Left hindlimb (tissue), 1 donor: ENCODE results near the gene NAV2.
"Not testable (repeated sequence)": the region's sequence is repeated elsewhere in the genome, so short reads cannot be mapped to it uniquely, and the experiment has no call there.

ENCODE experiments used
- DNase-seq: peaks from one replicate; pipeline ENCODE4 v3.0.0-alpha.2; 2018

The NAV2 gene

GRCh38 chr11:20067665-20068064 lies 355.0 kb downstream of the NAV2 start:
- DNase-seq: no peak

- no peak for DNase-seq
Measured at GRCh38 chr11:20068691-20069090, 356.1 kb downstream of the NAV2 start.

GRCh38 chr11:20070459-20070858 lies 357.8 kb downstream of the NAV2 start:
- no peak for DNase-seq

GRCh38 chr11:20075627-20076026 lies 363.0 kb downstream of the NAV2 start:
- DNase-seq: no peak

- DNase-seq: no peak
Measured at GRCh38 chr11:20078846-20079245, 366.2 kb downstream of the NAV2 start.

GRCh38 chr11:20080032-20080685 lies 367.5 kb downstream of the NAV2 start:
- DNase-seq: no peak

- no peak for DNase-seq
Measured at GRCh38 chr11:20081336-20081735, 368.7 kb downstream of the NAV2 start.

- DNase-seq: not testable (repeated sequence)
Measured at GRCh38 chr11:20083877-20084276, 371.2 kb downstream of the NAV2 start.

- DNase-seq: no peak
Measured at GRCh38 chr11:20084921-20085814, 372.5 kb downstream of the NAV2 start.

- no peak for DNase-seq
Measured at GRCh38 chr11:20085918-20086317, 373.3 kb downstream of the NAV2 start.

GRCh38 chr11:20087118-20087521 lies 374.5 kb downstream of the NAV2 start:
- DNase-seq: peak; percentile 50

- no peak for DNase-seq
Measured at GRCh38 chr11:20088397-20089225, 376.0 kb downstream of the NAV2 start.

- no peak for DNase-seq
Measured at GRCh38 chr11:20089367-20089766, 376.7 kb downstream of the NAV2 start.

- no peak for DNase-seq
Measured at GRCh38 chr11:20089796-20090653, 377.4 kb downstream of the NAV2 start.

GRCh38 chr11:20090654-20091374 lies 378.2 kb downstream of the NAV2 start:
- DNase-seq: no peak

- DNase-seq: no peak
Measured at GRCh38 chr11:20093775-20094174, 381.1 kb downstream of the NAV2 start.

GRCh38 chr11:20095189-20095588 lies 382.6 kb downstream of the NAV2 start:
- no peak for DNase-seq

GRCh38 chr11:20097319-20098221 lies 384.9 kb downstream of the NAV2 start:
- no peak for DNase-seq

GRCh38 chr11:20099527-20099926 lies 386.9 kb downstream of the NAV2 start:
- DNase-seq: no peak

GRCh38 chr11:20102397-20102796 lies 389.8 kb downstream of the NAV2 start:
- DNase-seq: no peak

- DNase-seq: no peak
Measured at GRCh38 chr11:20103281-20103680, 390.6 kb downstream of the NAV2 start.
